H1 (cell line): Measurements from ENCODE around the gene HECTD4. TPM values are rescaled to one million over a fixed set of nuclear protein-coding genes. Genes with fewer than 3 reads are reported as not detected.

ENCODE experiments used
- CTCF ChIA-PET: fragments of 300-600 bp; sonication (Branson Sonifier 250); formaldehyde crosslinking; loops from one replicate; lab custom pipeline; 2021; ENCODE audit not compliant: partially characterized antibody; lab: Charles Lee
- POLR2A ChIA-PET: fragments of 300-600 bp; sonication (Branson Sonifier 250); formaldehyde crosslinking; loops from one replicate; lab custom pipeline; 2021; ENCODE audit warnings: inconsistent platforms; ENCODE audit not compliant: partially characterized antibody; lab: Charles Lee
- DNase-seq, 2 experiments: peaks; one replicate each; pipeline versions ENCODE4 v3.0.0 to v3.0.0-alpha.2; 2010 to 2022; ENCODE audit warnings: low spot score in 2 of 2, low read depth in 1 of 2, mixed read lengths in 1 of 2
- FAIRE-seq: peaks from 2 replicates; lab custom pipeline; 2011; peaks lifted over from hg19 to GRCh38; lab: Jason Lieb, UNC
- H2AFZ ChIP-seq: 2 replicates; pipeline ENCODE4 v1.8.1; 2012; ENCODE audit warnings: low read length, inconsistent platforms
- H2AK5ac ChIP-seq: 2 replicates; pipeline ENCODE4 v1.6.1; 2013; ENCODE audit warnings: low read depth, low read length
- H2BK120ac ChIP-seq: replicated peaks from 2 replicates; pipeline ENCODE3; 2013; ENCODE audit warnings: low read depth, low read length, inconsistent platforms
- H2BK12ac ChIP-seq: 2 replicates; pipeline ENCODE4 v1.6.1; 2013; ENCODE audit warnings: low read depth, low read length
- H2BK15ac ChIP-seq: 2 replicates; pipeline ENCODE4 v1.6.1; 2013; ENCODE audit warnings: low read length
- H2BK20ac ChIP-seq: 2 replicates; pipeline ENCODE4 v1.6.1; 2013; ENCODE audit warnings: low read length
- H2BK5ac ChIP-seq: 2 replicates; pipeline ENCODE4 v1.6.1; 2013; ENCODE audit warnings: low read depth, low read length
- H3K14ac ChIP-seq: 2 replicates; pipeline ENCODE4 v1.6.1; 2013; ENCODE audit warnings: inconsistent platforms; ENCODE audit not compliant: insufficient read length
- H3K18ac ChIP-seq: 2 replicates; pipeline ENCODE4 v1.6.1; 2013; ENCODE audit warnings: low read length; ENCODE audit errors: extremely low read depth
- H3K23ac ChIP-seq: 2 replicates; pipeline ENCODE4 v1.6.1; 2013; ENCODE audit warnings: inconsistent platforms; ENCODE audit not compliant: insufficient read length
- H3K23me2 ChIP-seq: 2 replicates; pipeline ENCODE4 v1.6.1; 2013; ENCODE audit warnings: low read depth, low read length
- H3K27ac ChIP-seq: 2 replicates; pipeline ENCODE4 v1.6.1; 2011; ENCODE audit warnings: low read depth, low read length, inconsistent platforms
- H3K27me3 ChIP-seq, 4 experiments: replicated peaks in 1 of 4; 1 replicate in 1 of 4; 2 replicates in 3 of 4; pipeline versions ENCODE4 v1.6.1 to v1.8.1; 2011 to 2013; ENCODE audit warnings: low read length in 3 of 4, mild to moderate bottlenecking in 3 of 4, inconsistent platforms in 2 of 4, mixed read lengths in 2 of 4, moderate library complexity in 1 of 4; ENCODE audit not compliant: control insufficient read depth in 3 of 4, insufficient read depth in 3 of 4; ENCODE audit errors: extremely low read depth in 1 of 4
- H3K36me3 ChIP-seq, 4 experiments: 2 replicates each; pipeline versions ENCODE4 v1.6.1 to v1.8.1; 2011 to 2013; ENCODE audit warnings: mild to moderate bottlenecking in 4 of 4, low read length in 3 of 4, moderate library complexity in 2 of 4, control low read depth in 1 of 4, inconsistent platforms in 1 of 4; ENCODE audit not compliant: insufficient read depth in 4 of 4, control insufficient read depth in 2 of 4
- H3K4ac ChIP-seq: replicated peaks from 2 replicates; pipeline ENCODE3; 2013; ENCODE audit warnings: low read length, low read depth, mixed read lengths, inconsistent platforms; ENCODE audit not compliant: insufficient read length
- H3K4me1 ChIP-seq, 4 experiments: replicated peaks in 1 of 4; 1 replicate in 1 of 4; 2 replicates in 3 of 4; pipeline versions ENCODE4 v1.6.1 to v1.8.1; 2011 to 2013; ENCODE audit warnings: low read length in 3 of 4, inconsistent platforms in 2 of 4, mixed read lengths in 1 of 4; ENCODE audit not compliant: insufficient read depth in 4 of 4, control insufficient read depth in 3 of 4
- H3K4me2 ChIP-seq, 2 experiments: 2 replicates each; pipeline versions ENCODE4 v1.6.1 to v1.8.1; 2011 to 2013; ENCODE audit warnings: low read depth in 2 of 2, low read length in 2 of 2, control low read depth in 1 of 2, inconsistent platforms in 1 of 2, mild to moderate bottlenecking in 1 of 2; ENCODE audit not compliant: insufficient read depth in 1 of 2
- H3K4me3 ChIP-seq, 4 experiments: fragments of 200-600, 300-600 bp in 1 of 4; sonication (generic), shearing (Covaris generic), sonication (Bioruptor Twin) in 1 of 4; 2 replicates each; pipeline versions ENCODE4 v1.5.1 to v1.8.1; 2011 to 2016; ENCODE audit warnings: low read length in 4 of 4, low read depth in 3 of 4, control low read depth in 2 of 4, inconsistent platforms in 2 of 4, mild to moderate bottlenecking in 2 of 4, mixed read lengths in 1 of 4, moderate library complexity in 1 of 4; ENCODE audit not compliant: insufficient read depth in 2 of 4; ENCODE audit errors: extremely low read depth in 1 of 4
- H3K56ac ChIP-seq: replicated peaks from 2 replicates; pipeline ENCODE3; 2013; ENCODE audit warnings: low read depth, mild to moderate bottlenecking, mixed read lengths, low read length, inconsistent platforms; ENCODE audit not compliant: insufficient read length
- H3K79me1 ChIP-seq: 2 replicates; pipeline ENCODE4 v1.6.1; 2013; ENCODE audit warnings: low read depth, low read length, control low read depth
- H3K79me2 ChIP-seq, 2 experiments: 2 replicates each; pipeline versions ENCODE4 v1.6.1 to v1.8.1; 2012 to 2013; ENCODE audit warnings: low read length in 2 of 2, mild to moderate bottlenecking in 2 of 2, inconsistent platforms in 1 of 2; ENCODE audit not compliant: insufficient read depth in 2 of 2, control insufficient read depth in 1 of 2
- H3K9ac ChIP-seq, 4 experiments: replicated peaks in 1 of 4; 1 replicate in 1 of 4; 2 replicates in 3 of 4; pipeline versions ENCODE4 v1.6.1 to v1.8.1; 2011 to 2013; ENCODE audit warnings: low read depth in 3 of 4, low read length in 3 of 4, control low read depth in 2 of 4, mild to moderate bottlenecking in 2 of 4, moderate library complexity in 2 of 4, inconsistent platforms in 1 of 4; ENCODE audit errors: extremely low read depth in 1 of 4
- H3K9me3 ChIP-seq, 2 experiments: 2 replicates each; pipeline versions ENCODE4 v1.6.1 to v1.8.1; 2012 to 2013; ENCODE audit warnings: mild to moderate bottlenecking in 2 of 2, moderate library complexity in 2 of 2, control low read depth in 1 of 2, inconsistent platforms in 1 of 2, low read depth in 1 of 2, low read length in 1 of 2, mixed read lengths in 1 of 2; ENCODE audit not compliant: insufficient read depth in 2 of 2
- H4K20me1 ChIP-seq, 2 experiments: replicated peaks in 1 of 2; 2 replicates each; pipeline versions ENCODE3 to v1.8.1; 2011 to 2013; ENCODE audit warnings: inconsistent platforms in 2 of 2, low read length in 2 of 2, mild to moderate bottlenecking in 1 of 2; ENCODE audit not compliant: insufficient read depth in 2 of 2, control insufficient read depth in 1 of 2
- H4K5ac ChIP-seq: 2 replicates; pipeline ENCODE4 v1.6.1; 2013; ENCODE audit warnings: low read length, low read depth, mixed read lengths, inconsistent platforms; ENCODE audit not compliant: insufficient read length
- H4K8ac ChIP-seq: 2 replicates; pipeline ENCODE4 v1.8.0; 2013; ENCODE audit warnings: mild to moderate bottlenecking, moderate library complexity, low read length, inconsistent platforms; ENCODE audit not compliant: insufficient read depth; ENCODE audit errors: extremely low read depth
- H4K91ac ChIP-seq: replicated peaks from 2 replicates; pipeline ENCODE3; 2013; ENCODE audit warnings: low read length, mixed read lengths, inconsistent platforms; ENCODE audit not compliant: insufficient read length
- ATF3 ChIP-seq: IDR thresholded peaks from 2 replicates; pipeline ENCODE4 v1.6.1; 2011; ENCODE audit warnings: low read depth, mild to moderate bottlenecking, low read length; ENCODE audit not compliant: insufficient read depth
- BACH1 ChIP-seq: IDR thresholded peaks from 2 replicates; pipeline ENCODE4 v1.6.1; 2012; ENCODE audit warnings: low read length, improper control_type of control experiment
- BCL11A ChIP-seq, 2 experiments: IDR thresholded peaks; one replicate each; pipeline ENCODE4 v1.6.1; 2011; ENCODE audit warnings: low read depth in 2 of 2, low read length in 2 of 2, mild to moderate bottlenecking in 2 of 2
- EGR1 ChIP-seq: IDR thresholded peaks from 2 replicates; pipeline ENCODE4 v1.6.1; 2011; ENCODE audit warnings: low read depth, low read length, borderline replicate concordance
- FOSL1 ChIP-seq: IDR thresholded peaks from 2 replicates; pipeline ENCODE4 v1.6.1; 2011; ENCODE audit warnings: mild to moderate bottlenecking, low read depth, low read length, moderate library complexity; ENCODE audit not compliant: insufficient read depth
- SAP30 ChIP-seq: fragments of 300-600 bp; sonication (generic); IDR thresholded peaks from 2 replicates; pipeline ENCODE4 v1.7.1; 2012; ENCODE audit warnings: low read length, moderate library complexity, mild to moderate bottlenecking, inconsistent platforms; ENCODE audit not compliant: insufficient read depth, insufficient replicate concordance
- TAF7 ChIP-seq: optimal IDR thresholded peaks from 2 replicates; pipeline ENCODE3; 2011; ENCODE audit warnings: low read depth, mild to moderate bottlenecking, inconsistent platforms, low read length, moderate library complexity, borderline replicate concordance
- WGBS, 2 experiments: shearing (Covaris generic) in 1 of 2; methylation state at CpG; one replicate each; pipeline versions ENCODE4 v1.1.6 to v1.1.7; 2013 to 2015; ENCODE audit warnings: low lambda C conversion rate in 2 of 2, mixed read lengths in 2 of 2, inconsistent platforms in 1 of 2, low coverage in 1 of 2, missing lambda C conversion rate in 1 of 2; ENCODE audit not compliant: insufficient replicate concordance in 2 of 2, insufficient coverage in 1 of 2, insufficient read length in 1 of 2; ENCODE audit errors: extremely low coverage in 1 of 2, missing lambda C conversion rate in 1 of 2; 5-methylcytosine and 5-hydroxymethylcytosine counted together
- polyA plus RNA-seq, 7 experiments: library from polyadenylated mRNA; depleted of rRNA in 3 of 7; stranded (reverse) in 5 of 7; unstranded in 2 of 7; fragments of >200 nt in 5 of 7; fragments of 200-250 nt in 2 of 7; gene quantifications; 1 replicate in 5 of 7; 2 replicates in 1 of 7; 4 replicates in 1 of 7; pipeline versions ENCODE4 v1.2.1 to v1.2.3, GENCODE V29; 2011 to 2013; ENCODE audit warnings: missing spikeins in 2 of 7, mixed read lengths in 2 of 7
- total RNA-seq: library from RNA; stranded (reverse); fragmentation: NEBNext Ultra II Directional; extraction: Animal tissue kit (Norgen Biotek cat#: 25700); gene quantifications from 2 replicates; pipeline ENCODE4 v1.2.1, GENCODE V29; 2021

The HECTD4 gene
- total and polyA plus RNA-seq, 2 of the 8 experiments (the other 6 are each of a cell fraction or from before 2014, with no cell fraction given), result 6.5 to 33.7 TPM

- CTCF ChIA-PET, result interaction anchor here (0.8 to 1.6 kb wide), 4 partner anchors 8 to 160 kb away, joined by 3 to 4 read pairs (median 3); no protein-coding TSS in a partner anchor
- peaks cover 0 to 36% (median 16%) of the 10 kb centered on the region in 4 experiments; a peak in 5 of 8 replicates for H3K36me3 ChIP-seq
Measured at GRCh38 chr12:112226768-112227167, 155.5 kb downstream of the HECTD4 start.

More at GRCh38 chr12:112226768-112227167, 155.5 kb downstream of the HECTD4 start:
- Histone ChIP-seq H2BK5ac (no peak overlapping the region), H2BK12ac (no peak overlapping the region), H4K20me1 (peaks cover 0 to 3% of the 10 kb centered on the region in 2 experiments), H3K9me3 (no peaks in the 10 kb centered on the region), H2AFZ (no peak overlapping the region), H4K5ac (no peak overlapping the region), H2BK120ac (no peak overlapping the region), H3K4me2 (no peak overlapping the region), H3K23ac (no peak overlapping the region), H3K14ac (no peak overlapping the region), H2AK5ac (no peak overlapping the region), H3K18ac (no peak overlapping the region), H3K9ac (no peak overlapping the region), H3K4ac (no peak overlapping the region), H4K8ac (no peak overlapping the region), H3K4me3 (no peak overlapping the region), H3K56ac (no peak overlapping the region), H2BK20ac (no peak overlapping the region), H4K91ac (no peak overlapping the region), H3K27me3 (no peaks in the 10 kb centered on the region), H3K79me1 (no peaks in the 10 kb centered on the region), H3K4me1 (no peaks in the 10 kb centered on the region), H3K23me2 (no peaks in the 10 kb centered on the region), H3K79me2 (no peaks in the 10 kb centered on the region), H3K27ac (no peak overlapping the region), H2BK15ac (no peak overlapping the region)
- DNase-seq, result no peak
- POLR2A ChIA-PET, result no interaction called here
- TF ChIP-seq BACH1 (no peak), BCL11A (IDR thresholded peaks at IDR 0.05; ENCODE audit: low read depth in 2 of 2, low read length in 2 of 2) (no peak), FOSL1 (no peak), ATF3 (no peak), TAF7 (no peak), SAP30 (no peak), EGR1 (no peak)
- WGBS, 2 experiments, result 98% methylated on average over 3 of the region's 3 CpGs; no CpG with 5 or more reads in 1 of the 2 experiments
- FAIRE-seq, result no peak
